T-helper 1 cell treated with Interleukin-12 subunit alpha and Interleukin-12 subunit beta and Interleukin-4 antibody, amounts not matched to agents 30 μg/mL and 1 μg/mL, for 36 hours (primary cell): ENCODE measurements around the gene SLC13A1.
"Not testable (repeated sequence)": the region's sequence is repeated elsewhere in the genome, so short reads cannot be mapped to it uniquely, and the experiment has no call there.

Experiments used
- H3K27ac Mint-ChIP-seq: one replicate; pipeline ENCODE4 v1.8.0; 2021; ENCODE audit warnings: mild to moderate bottlenecking, mixed read lengths
- H3K27me3 Mint-ChIP-seq: one replicate; pipeline ENCODE4 v1.8.0; 2021; ENCODE audit warnings: low read depth, mixed read lengths
- H3K36me3 Mint-ChIP-seq: one replicate; pipeline ENCODE4 v1.8.0; 2021; ENCODE audit warnings: low read depth, mixed read lengths
- H3K4me1 Mint-ChIP-seq: one replicate; pipeline ENCODE4 v1.8.0; 2021; ENCODE audit warnings: low read depth, mixed read lengths
- H3K4me3 Mint-ChIP-seq: one replicate; pipeline ENCODE4 v1.8.0; 2021; ENCODE audit warnings: mild to moderate bottlenecking, moderate library complexity, mixed read lengths
- H3K9me3 Mint-ChIP-seq: one replicate; pipeline ENCODE4 v1.8.0; 2021; ENCODE audit warnings: mixed read lengths

Gene SLC13A1

GRCh38 chr7:123199883-123200282, at the start of gene SLC13A1:
TSS of gene SLC13A1 (minus strand) at chr7:123199969. CDS start at chr7:123199946, 23 bp downstream.
- Mint-ChIP-seq H3K9me3 (no peaks in the 10 kb centered on the region), H3K4me1 (no peaks in the 10 kb centered on the region), H3K27me3 (no peaks in the 10 kb centered on the region), H3K27ac (no peak within 1 kb of the TSS), H3K4me3 (no peak within 1 kb of the TSS), H3K36me3 (no peaks in the 10 kb centered on the region)

- H3K4me1 Mint-ChIP-seq, result no peaks in the 10 kb centered on the region
- H3K9me3 Mint-ChIP-seq, result no peaks in the 10 kb centered on the region
- no peak overlapping the region for H3K4me3 Mint-ChIP-seq
- no peaks in the 10 kb centered on the region for H3K36me3 Mint-ChIP-seq
- no peak overlapping the region for H3K27ac Mint-ChIP-seq
- H3K27me3 Mint-ChIP-seq, result no peaks in the 10 kb centered on the region
These were observed 45.0 kb upstream of the SLC13A1 start for GRCh38 chr7:123244768-123245167.

- no peaks in the 10 kb centered on the region for H3K9me3 Mint-ChIP-seq
- H3K4me3 Mint-ChIP-seq, result no peak overlapping the region
- no peaks in the 10 kb centered on the region for H3K36me3 Mint-ChIP-seq
- no peaks in the 10 kb centered on the region for H3K27me3 Mint-ChIP-seq
- H3K27ac Mint-ChIP-seq, result no peak overlapping the region
- no peaks in the 10 kb centered on the region for H3K4me1 Mint-ChIP-seq
These were observed 42.8 kb upstream of the SLC13A1 start for GRCh38 chr7:123242467-123243092.

- H3K36me3 Mint-ChIP-seq, result no peaks in the 10 kb centered on the region
- H3K4me1 Mint-ChIP-seq, result no peaks in the 10 kb centered on the region
- H3K9me3 Mint-ChIP-seq, result no peaks in the 10 kb centered on the region
- H3K27ac Mint-ChIP-seq, result no peak overlapping the region
- no peak overlapping the region for H3K4me3 Mint-ChIP-seq
- no peaks in the 10 kb centered on the region for H3K27me3 Mint-ChIP-seq
These were observed 42.0 kb upstream of the SLC13A1 start for GRCh38 chr7:123241809-123242208.

GRCh38 chr7:123231021-123232000, 31.5 kb upstream of the SLC13A1 start:
- H3K4me1 Mint-ChIP-seq, result no peaks in the 10 kb centered on the region
- H3K9me3 Mint-ChIP-seq, result no peaks in the 10 kb centered on the region
- no peak overlapping the region for H3K4me3 Mint-ChIP-seq
- no peak overlapping the region for H3K27ac Mint-ChIP-seq
- H3K36me3 Mint-ChIP-seq, result no peaks in the 10 kb centered on the region
- no peaks in the 10 kb centered on the region for H3K27me3 Mint-ChIP-seq

GRCh38 chr7:123230603-123231002, 30.8 kb upstream of the SLC13A1 start:
- Mint-ChIP-seq H3K4me3 (no peak overlapping the region), H3K9me3 (no peaks in the 10 kb centered on the region), H3K27me3 (no peaks in the 10 kb centered on the region), H3K36me3 (no peaks in the 10 kb centered on the region), H3K27ac (no peak overlapping the region), H3K4me1 (no peaks in the 10 kb centered on the region)

- H3K27me3 Mint-ChIP-seq, result no peaks in the 10 kb centered on the region
- peaks cover 4% of the 10 kb centered on the region for H3K9me3 Mint-ChIP-seq
- no peaks in the 10 kb centered on the region for H3K36me3 Mint-ChIP-seq
- no peak overlapping the region for H3K27ac Mint-ChIP-seq
- H3K4me3 Mint-ChIP-seq, result no peak overlapping the region
- H3K4me1 Mint-ChIP-seq, result no peaks in the 10 kb centered on the region
These were observed 30.4 kb upstream of the SLC13A1 start for GRCh38 chr7:123230147-123230546.

GRCh38 chr7:123229426-123229825, 29.7 kb upstream of the SLC13A1 start:
- H3K9me3 Mint-ChIP-seq, result peaks cover 5% of the 10 kb centered on the region

GRCh38 chr7:123227666-123228065, 27.9 kb upstream of the SLC13A1 start:
- H3K27me3 Mint-ChIP-seq, H3K4me3 Mint-ChIP-seq, H3K4me1 Mint-ChIP-seq, H3K36me3 Mint-ChIP-seq, H3K27ac Mint-ChIP-seq: not testable (repeated sequence)
- H3K9me3 Mint-ChIP-seq, result peaks cover 14% of the 10 kb centered on the region

More at GRCh38 chr7:123229426-123229825, 29.7 kb upstream of the SLC13A1 start:
- Mint-ChIP-seq H3K27me3 (no peaks in the 10 kb centered on the region), H3K4me1 (no peaks in the 10 kb centered on the region), H3K27ac (no peak overlapping the region), H3K4me3 (no peak overlapping the region), H3K36me3 (no peaks in the 10 kb centered on the region)

- no peaks in the 10 kb centered on the region for H3K4me1 Mint-ChIP-seq
- H3K27ac Mint-ChIP-seq, result no peak overlapping the region
- H3K27me3 Mint-ChIP-seq, result no peaks in the 10 kb centered on the region
- H3K9me3 Mint-ChIP-seq, result peaks cover 14% of the 10 kb centered on the region
- H3K36me3 Mint-ChIP-seq, result no peaks in the 10 kb centered on the region
- H3K4me3 Mint-ChIP-seq, result no peak overlapping the region
These were observed 20.6 kb upstream of the SLC13A1 start for GRCh38 chr7:123220396-123220795.

- H3K9me3 Mint-ChIP-seq, result peaks cover 22% of the 10 kb centered on the region
- no peaks in the 10 kb centered on the region for H3K27me3 Mint-ChIP-seq
- H3K4me3 Mint-ChIP-seq, result no peak overlapping the region
- no peaks in the 10 kb centered on the region for H3K36me3 Mint-ChIP-seq
- H3K4me1 Mint-ChIP-seq, result no peaks in the 10 kb centered on the region
- H3K27ac Mint-ChIP-seq, result no peak overlapping the region
These were observed 19.1 kb upstream of the SLC13A1 start for GRCh38 chr7:123218866-123219265.

- Mint-ChIP-seq H3K27me3 (no peaks in the 10 kb centered on the region), H3K9me3 (peaks cover 14% of the 10 kb centered on the region), H3K4me1 (no peaks in the 10 kb centered on the region), H3K36me3 (no peaks in the 10 kb centered on the region), H3K4me3 (no peak overlapping the region), H3K27ac (no peak overlapping the region)
These were observed 17.1 kb upstream of the SLC13A1 start for GRCh38 chr7:123216825-123217224.

GRCh38 chr7:123215350-123215749, 15.6 kb upstream of the SLC13A1 start:
- H3K36me3 Mint-ChIP-seq, result no peaks in the 10 kb centered on the region
- peaks cover 14% of the 10 kb centered on the region for H3K9me3 Mint-ChIP-seq
- H3K27me3 Mint-ChIP-seq, result no peaks in the 10 kb centered on the region
- no peak overlapping the region for H3K27ac Mint-ChIP-seq
- H3K4me1 Mint-ChIP-seq, result no peaks in the 10 kb centered on the region
- H3K4me3 Mint-ChIP-seq, result no peak overlapping the region

- Mint-ChIP-seq H3K36me3 (no peaks in the 10 kb centered on the region), H3K9me3 (peaks cover 14% of the 10 kb centered on the region), H3K27ac (no peak overlapping the region), H3K27me3 (no peaks in the 10 kb centered on the region), H3K4me3 (no peak overlapping the region), H3K4me1 (no peaks in the 10 kb centered on the region)
These were observed 11.8 kb upstream of the SLC13A1 start for GRCh38 chr7:123211545-123211944.

GRCh38 chr7:123210986-123211385, 11.2 kb upstream of the SLC13A1 start:
- no peaks in the 10 kb centered on the region for H3K36me3 Mint-ChIP-seq
- H3K4me1 Mint-ChIP-seq, result no peaks in the 10 kb centered on the region
- H3K27ac Mint-ChIP-seq, result no peak overlapping the region
- H3K27me3 Mint-ChIP-seq, result no peaks in the 10 kb centered on the region
- H3K9me3 Mint-ChIP-seq, result peaks cover 14% of the 10 kb centered on the region
- no peak overlapping the region for H3K4me3 Mint-ChIP-seq
